Measurements from ENCODE around the gene CEL.

GRCh38 chr9:133067813-133068212 is 6.0 kb downstream of the CEL start:
- TF ChIP-seq CTCF (IDR thresholded peaks at IDR 0.05), result no peak
- TF ChIP-seq POLR2A (IDR thresholded peaks at IDR 0.05), result no peak
